GM18526 (cell line): ENCODE results near the gene C14orf180.

Source experiments
- POLR2A ChIP-seq: IDR thresholded peaks from 3 replicates; pipeline ENCODE4 v1.6.1; 2011; ENCODE audit not compliant: insufficient read length; ENCODE audit errors: extremely low read depth

The C14orf180 gene

GRCh38 chr14:104547310-104547997, 32.1 kb upstream of the C14orf180 start:
- no peak for TF ChIP-seq POLR2A

GRCh38 chr14:104547998-104548700, 31.4 kb upstream of the C14orf180 start:
- no peak for TF ChIP-seq POLR2A

GRCh38 chr14:104548802-104549535, 30.6 kb upstream of the C14orf180 start:
- TF ChIP-seq POLR2A: no peak

GRCh38 chr14:104549536-104550339, 29.8 kb upstream of the C14orf180 start:
- no peak for TF ChIP-seq POLR2A

GRCh38 chr14:104550340-104550860, 29.2 kb upstream of the C14orf180 start:
- TF ChIP-seq POLR2A: no peak

GRCh38 chr14:104550861-104551728, 28.5 kb upstream of the C14orf180 start:
- no peak for TF ChIP-seq POLR2A

- no peak for TF ChIP-seq POLR2A
These were observed 27.5 kb upstream of the C14orf180 start for GRCh38 chr14:104551851-104552737.

GRCh38 chr14:104552738-104553125, 26.8 kb upstream of the C14orf180 start:
- no peak for TF ChIP-seq POLR2A

GRCh38 chr14:104553166-104554087, 26.1 kb upstream of the C14orf180 start:
- TF ChIP-seq POLR2A: no peak

GRCh38 chr14:104554088-104554607, 25.4 kb upstream of the C14orf180 start:
- TF ChIP-seq POLR2A: no peak

GRCh38 chr14:104554608-104555429, 24.7 kb upstream of the C14orf180 start:
- no peak for TF ChIP-seq POLR2A
